GM21360 (cell line): ENCODE measurements around the gene TMEM14A.
"Not testable (repeated sequence)": the region's sequence is repeated elsewhere in the genome, so short reads cannot be mapped to it uniquely, and the experiment has no call there.

Experiments used
- ATAC-seq: cut with Tn5 transposase; IDR thresholded peaks from one replicate; pipeline ENCODE4 v1.9.1; 2021; ENCODE audit warnings: mild to moderate bottlenecking, moderate library complexity; ENCODE audit not compliant: unreplicated experiment

The TMEM14A gene

GRCh38 chr6:52655941-52656340, 15.0 kb upstream of the TMEM14A start:
- ATAC-seq, result not testable (repeated sequence)

GRCh38 chr6:52657870-52658269, 13.0 kb upstream of the TMEM14A start:
- no peak for ATAC-seq

DNA sequence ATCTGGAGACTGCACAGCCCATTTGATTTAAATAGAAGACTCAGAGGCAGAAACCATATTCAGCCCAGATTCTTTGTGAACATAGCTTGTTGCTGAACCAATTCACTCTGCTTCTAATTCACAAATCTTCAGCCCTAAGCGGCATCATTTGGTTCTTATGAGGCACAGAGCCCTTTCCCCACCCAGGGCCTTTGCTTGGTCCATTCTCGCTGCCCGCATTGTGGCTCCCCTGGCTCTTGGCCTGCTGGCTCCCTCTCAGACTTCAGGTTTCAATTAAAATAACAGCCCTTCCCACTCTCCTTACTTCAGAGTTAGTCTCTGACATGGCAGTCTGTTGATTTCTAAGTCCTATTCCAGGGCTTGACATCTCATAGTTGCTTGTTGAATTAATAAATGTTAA, 9.4 kb upstream of the TMEM14A start:
- ATAC-seq, result no peak

DNA sequence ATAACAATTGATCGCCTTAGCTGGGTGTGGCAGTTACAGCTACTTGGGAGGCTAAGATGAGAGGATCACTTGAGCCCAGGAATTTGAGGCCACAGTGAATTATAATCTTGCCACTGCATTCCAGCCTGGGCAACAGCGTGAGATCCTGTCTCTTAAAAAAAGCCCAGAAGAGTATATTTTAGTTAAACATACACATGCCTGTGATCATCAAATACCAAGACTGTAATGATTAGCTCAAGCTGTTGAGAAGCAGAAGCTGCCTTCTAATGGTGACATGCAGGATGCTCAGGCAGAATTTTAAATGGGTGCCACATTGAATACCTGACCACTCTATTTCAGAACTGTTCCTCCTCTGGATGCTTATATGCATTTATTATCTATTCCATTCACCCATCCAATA, 8.9 kb upstream of the TMEM14A start:
- ATAC-seq, result no peak

GRCh38 chr6:52663120-52663935, 7.6 kb upstream of the TMEM14A start:
- no peak for ATAC-seq

DNA sequence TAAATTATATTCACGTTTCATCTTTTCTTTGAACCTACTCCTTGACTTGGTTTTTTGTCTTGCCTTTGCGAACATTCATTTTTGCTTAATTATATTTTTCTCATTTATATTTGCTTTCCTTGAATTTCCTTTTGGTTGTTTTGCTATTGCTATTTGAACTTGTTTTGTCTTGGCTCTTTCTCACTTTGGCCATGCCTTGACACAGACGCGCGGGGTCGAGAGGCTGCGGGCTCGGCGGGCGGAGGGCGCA, 7.1 kb upstream of the TMEM14A start:
- ATAC-seq, result no peak

DNA sequence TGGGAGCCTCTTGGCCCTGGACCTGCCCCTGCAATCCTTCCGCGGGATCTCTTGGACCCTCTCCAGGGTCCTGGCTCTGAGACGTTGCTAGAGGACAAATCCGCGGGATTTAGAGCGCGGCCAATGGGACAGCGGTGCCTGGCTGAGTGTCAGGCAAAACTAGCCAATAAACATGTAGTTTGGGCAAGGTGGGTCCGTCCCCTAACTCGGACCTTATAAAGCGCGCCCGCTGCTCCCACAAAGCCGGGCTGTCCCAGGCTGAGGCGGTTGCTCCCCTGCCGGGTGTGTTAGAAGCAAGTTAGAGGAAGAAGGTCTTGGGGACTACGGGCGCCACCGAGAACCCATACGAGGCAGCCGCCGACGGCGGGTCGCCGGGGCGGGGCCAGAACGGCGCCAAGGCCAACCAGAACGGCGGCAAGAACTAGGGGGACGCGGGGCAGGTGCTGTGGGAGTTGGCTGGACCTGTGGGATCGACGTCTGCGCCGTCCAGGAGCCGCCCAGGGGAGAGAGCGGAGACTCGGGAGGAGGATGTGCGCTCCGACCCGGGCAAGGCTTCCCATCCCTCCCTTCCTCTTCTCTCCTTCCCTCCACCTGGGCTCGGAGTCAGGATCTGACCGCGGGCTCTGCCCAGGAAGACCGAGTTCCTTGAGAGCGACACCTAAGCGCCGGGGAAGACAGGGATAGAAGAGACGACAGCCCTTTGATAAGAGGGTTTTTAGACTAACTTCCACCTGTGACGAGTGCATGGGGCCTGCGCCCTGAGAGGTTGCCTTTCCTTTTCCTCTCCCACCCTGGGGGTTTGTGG, 6.5 kb upstream of the TMEM14A start:
- ATAC-seq, result peak; percentile 88

GRCh38 chr6:52664991-52665686, 5.8 kb upstream of the TMEM14A start:
- ATAC-seq, result no peak

- no peak for ATAC-seq
These were observed 4.8 kb upstream of the TMEM14A start for GRCh38 chr6:52666071-52666470.

DNA sequence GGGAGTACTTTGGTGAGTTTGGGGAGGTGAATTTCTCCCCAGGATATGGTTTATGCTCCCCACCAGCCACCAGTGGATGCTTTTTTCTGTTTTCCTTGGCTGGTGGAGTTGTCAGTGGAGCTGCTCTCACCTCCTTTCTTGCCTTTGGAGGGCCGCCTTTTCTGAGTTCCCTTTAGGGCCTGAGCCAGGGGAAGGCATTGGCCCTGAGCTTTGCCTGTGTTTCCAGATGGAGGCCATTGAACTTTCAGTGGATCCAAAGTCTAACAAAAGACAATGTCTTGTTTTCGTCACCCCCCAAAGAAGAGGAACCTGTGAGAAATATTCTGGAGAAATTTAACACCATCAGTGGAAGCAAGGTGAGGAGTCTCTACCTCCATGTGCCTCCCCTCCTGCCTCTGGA, 4.4 kb upstream of the TMEM14A start:
- no peak for ATAC-seq

DNA sequence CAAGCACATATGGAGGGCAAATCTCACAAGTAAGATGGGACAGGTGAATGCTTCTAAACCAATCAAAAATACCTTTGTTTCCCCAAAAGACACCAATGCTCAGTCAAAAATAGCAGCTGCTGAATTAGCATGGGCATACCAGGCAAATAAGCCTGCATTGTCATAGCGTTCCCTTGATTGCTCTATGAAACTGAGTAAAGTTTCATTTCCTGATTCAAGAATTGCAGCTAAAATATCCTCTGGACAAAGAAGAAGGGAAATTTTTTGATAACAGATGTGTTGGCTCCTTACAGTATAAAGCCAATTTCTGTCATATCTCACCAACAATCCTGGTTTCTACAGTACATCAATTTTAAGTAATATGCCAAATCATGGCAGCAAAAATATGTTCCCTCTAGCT, 3.3 kb upstream of the TMEM14A start:
- peak; percentile 26 for ATAC-seq

GRCh38 chr6:52671676-52672075, 763 bp downstream of the TMEM14A start:
- no peak for ATAC-seq

GRCh38 chr6:52672412-52673025, 1.6 kb downstream of the TMEM14A start:
- ATAC-seq, result no peak

DNA sequence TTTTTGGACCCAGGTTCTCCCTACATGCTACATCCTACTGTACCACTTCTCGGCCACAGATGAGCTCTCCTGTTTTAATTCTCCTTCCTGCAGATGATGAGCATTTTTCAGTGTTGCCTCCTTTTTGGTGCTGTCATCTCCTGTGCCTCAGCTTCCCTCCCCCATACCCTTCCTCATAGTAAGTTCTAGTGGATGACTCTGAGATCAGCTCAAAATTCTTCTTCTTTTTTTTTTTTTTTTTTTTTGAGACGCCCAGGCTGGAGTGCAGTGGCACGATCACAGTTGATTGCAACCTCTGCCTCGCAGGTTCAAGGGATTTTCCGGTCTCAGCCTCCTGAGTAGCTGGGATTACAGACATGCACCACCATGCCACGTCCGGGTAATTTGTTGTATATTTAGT, 3.8 kb downstream of the TMEM14A start:
- ATAC-seq, result no peak

GRCh38 chr6:52675372-52675771, 4.5 kb downstream of the TMEM14A start:
- no peak for ATAC-seq

- not testable (repeated sequence) for ATAC-seq
These were observed 5.7 kb downstream of the TMEM14A start for GRCh38 chr6:52676631-52677030.

- no peak for ATAC-seq
These were observed 10.5 kb downstream of the TMEM14A start for GRCh38 chr6:52681416-52681815.

GRCh38 chr6:52686878-52687699, 16.2 kb downstream of the TMEM14A start:
- no peak for ATAC-seq

DNA sequence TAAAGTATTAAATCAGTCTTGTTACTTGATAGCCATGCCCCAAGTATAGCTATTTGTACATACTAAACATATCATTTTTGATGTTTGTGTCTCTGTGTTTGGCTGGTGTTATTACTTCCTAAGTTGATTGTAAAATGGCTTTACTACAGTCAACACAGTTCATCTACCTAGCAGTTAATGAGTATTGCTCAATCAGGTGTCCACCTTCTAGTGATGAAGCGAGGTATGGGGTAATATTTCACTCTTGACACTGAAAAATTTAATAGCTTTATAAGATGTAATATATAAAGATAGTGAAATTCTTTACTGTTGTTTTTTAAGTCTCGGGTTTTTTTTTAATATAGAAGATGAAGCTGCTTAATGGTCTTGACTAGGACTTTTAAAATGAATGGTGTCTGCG, 18.9 kb downstream of the TMEM14A start:
- ATAC-seq, result no peak

DNA sequence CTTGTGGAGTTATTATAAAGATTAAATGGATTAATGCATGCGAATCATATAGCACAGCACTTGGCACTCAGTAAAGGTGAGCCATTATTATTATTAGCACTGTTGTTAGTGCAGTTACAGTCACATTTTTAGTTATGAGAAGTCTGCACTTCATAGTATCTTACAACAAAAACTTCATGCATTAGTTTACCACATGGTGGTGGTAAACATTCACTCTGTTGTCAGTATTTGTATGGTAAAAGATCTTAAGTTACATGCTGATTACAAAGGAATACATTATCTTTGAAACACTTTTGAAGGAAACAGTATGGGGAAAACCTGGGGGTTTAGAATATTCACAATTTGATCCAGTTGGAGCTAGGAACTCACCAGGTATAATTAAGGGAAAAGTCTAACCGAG, 20.8 kb downstream of the TMEM14A start:
- ATAC-seq, result no peak

DNA sequence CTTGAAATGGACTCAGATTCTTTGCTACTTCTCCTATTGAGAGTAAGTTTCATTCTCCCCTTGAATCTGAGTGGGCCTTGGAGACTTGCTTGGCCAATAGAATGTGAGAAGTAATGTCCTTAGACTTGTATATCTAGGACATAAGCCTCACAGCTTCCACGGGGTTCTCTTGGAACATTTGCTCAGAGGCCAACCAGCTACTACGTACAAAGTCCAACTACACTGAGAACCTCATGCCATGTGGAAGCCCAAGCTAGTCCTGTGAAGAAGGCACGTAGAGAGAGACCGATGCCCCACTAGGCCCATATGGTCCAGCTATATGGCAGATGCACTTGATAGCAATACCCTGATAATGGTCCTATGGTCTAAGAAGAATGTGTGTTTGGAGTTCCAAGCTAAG, 22.9 kb downstream of the TMEM14A start:
- no peak for ATAC-seq
